OCI-LY3 (cell line): ENCODE measurements around the gene MOB3B.

Source experiments
- H2AFZ ChIP-seq: fragments of 200-600, 300-600 bp; shearing (Covaris generic); 2 replicates; pipeline ENCODE4 v1.6.0; 2014; ENCODE audit warnings: antibody characterized with exemption, low read depth, low read length
- H3K27ac ChIP-seq: fragments of 200-600, 300-600 bp; sonication (generic); 2 replicates; pipeline ENCODE4 v1.5.1; 2014; ENCODE audit warnings: mild to moderate bottlenecking, low read length, moderate library complexity, mixed read lengths
- H3K27me3 ChIP-seq: fragments of 200-600, 300-600 bp; sonication (generic); 2 replicates; pipeline ENCODE4 v1.6.1; 2014; ENCODE audit warnings: low read depth, low read length, mixed read lengths
- H3K36me3 ChIP-seq: fragments of 200-600, 300-600 bp; sonication (generic); replicated peaks from 2 replicates; pipeline ENCODE3; 2014; ENCODE audit warnings: low read depth, low read length, mixed read lengths
- H3K4me1 ChIP-seq: fragments of 300-600, 200-600 bp; sonication (generic); 2 replicates; pipeline ENCODE4 v1.6.1; 2014; ENCODE audit warnings: low read length, mixed read lengths
- H3K4me2 ChIP-seq: fragments of 200-600, 300-600 bp; sonication (generic); 2 replicates; pipeline ENCODE4 v1.6.1; 2014; ENCODE audit warnings: low read length, mixed read lengths
- H3K4me3 ChIP-seq: fragments of 300-600, 200-600 bp; sonication (generic); 2 replicates; pipeline ENCODE4 v1.5.1; 2014; ENCODE audit warnings: antibody characterized with exemption, mild to moderate bottlenecking, low read length, moderate library complexity
- H3K79me2 ChIP-seq: fragments of 300-600, 200-600 bp; shearing (Covaris generic); 2 replicates; pipeline ENCODE4 v1.6.1; 2014; ENCODE audit warnings: mild to moderate bottlenecking, low read length, mixed read lengths
- H3K9ac ChIP-seq: fragments of 300-600, 200-600 bp; shearing (Covaris generic); 2 replicates; pipeline ENCODE4 v1.6.0; 2014; ENCODE audit warnings: mild to moderate bottlenecking, low read length, moderate library complexity
- H3K9me3 ChIP-seq: fragments of 200-600, 300-600 bp; shearing (Covaris generic); 2 replicates; pipeline ENCODE4 v1.6.1; 2014; ENCODE audit warnings: low read length, mixed read lengths; ENCODE audit not compliant: insufficient read depth
- H4K20me1 ChIP-seq: fragments of 200-600, 300-600 bp; sonication (generic); 2 replicates; pipeline ENCODE4 v1.6.1; 2016; ENCODE audit warnings: low read length, mixed read lengths; ENCODE audit not compliant: insufficient read depth
- EZH2phosphoT487 ChIP-seq: fragments of 200-600 bp; shearing (Covaris generic); IDR thresholded peaks from 2 replicates; pipeline ENCODE4 v1.6.1; 2018; ENCODE audit warnings: antibody characterized with exemption, mixed run types, low read depth
- TF ChIP-seq, protein P1 (sequence below): fragments of 200-600, 300-600 bp; sonication (generic); IDR thresholded peaks from 2 replicates; pipeline ENCODE4 v1.5.1; 2014; ENCODE audit warnings: antibody characterized with exemption, low read length, low read depth

MOB3B gene

GRCh38 chr9:27549196-27549755, 19.7 kb upstream of the MOB3B start:
- Histone ChIP-seq H3K36me3 (peaks cover 6% of the 10 kb centered on the region), H2AFZ (no peak overlapping the region)
- TF ChIP-seq, protein P1, sequence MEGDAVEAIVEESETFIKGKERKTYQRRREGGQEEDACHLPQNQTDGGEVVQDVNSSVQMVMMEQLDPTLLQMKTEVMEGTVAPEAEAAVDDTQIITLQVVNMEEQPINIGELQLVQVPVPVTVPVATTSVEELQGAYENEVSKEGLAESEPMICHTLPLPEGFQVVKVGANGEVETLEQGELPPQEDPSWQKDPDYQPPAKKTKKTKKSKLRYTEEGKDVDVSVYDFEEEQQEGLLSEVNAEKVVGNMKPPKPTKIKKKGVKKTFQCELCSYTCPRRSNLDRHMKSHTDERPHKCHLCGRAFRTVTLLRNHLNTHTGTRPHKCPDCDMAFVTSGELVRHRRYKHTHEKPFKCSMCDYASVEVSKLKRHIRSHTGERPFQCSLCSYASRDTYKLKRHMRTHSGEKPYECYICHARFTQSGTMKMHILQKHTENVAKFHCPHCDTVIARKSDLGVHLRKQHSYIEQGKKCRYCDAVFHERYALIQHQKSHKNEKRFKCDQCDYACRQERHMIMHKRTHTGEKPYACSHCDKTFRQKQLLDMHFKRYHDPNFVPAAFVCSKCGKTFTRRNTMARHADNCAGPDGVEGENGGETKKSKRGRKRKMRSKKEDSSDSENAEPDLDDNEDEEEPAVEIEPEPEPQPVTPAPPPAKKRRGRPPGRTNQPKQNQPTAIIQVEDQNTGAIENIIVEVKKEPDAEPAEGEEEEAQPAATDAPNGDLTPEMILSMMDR = no peak
- TF ChIP-seq EZH2phosphoT487 = no peak

DNA sequence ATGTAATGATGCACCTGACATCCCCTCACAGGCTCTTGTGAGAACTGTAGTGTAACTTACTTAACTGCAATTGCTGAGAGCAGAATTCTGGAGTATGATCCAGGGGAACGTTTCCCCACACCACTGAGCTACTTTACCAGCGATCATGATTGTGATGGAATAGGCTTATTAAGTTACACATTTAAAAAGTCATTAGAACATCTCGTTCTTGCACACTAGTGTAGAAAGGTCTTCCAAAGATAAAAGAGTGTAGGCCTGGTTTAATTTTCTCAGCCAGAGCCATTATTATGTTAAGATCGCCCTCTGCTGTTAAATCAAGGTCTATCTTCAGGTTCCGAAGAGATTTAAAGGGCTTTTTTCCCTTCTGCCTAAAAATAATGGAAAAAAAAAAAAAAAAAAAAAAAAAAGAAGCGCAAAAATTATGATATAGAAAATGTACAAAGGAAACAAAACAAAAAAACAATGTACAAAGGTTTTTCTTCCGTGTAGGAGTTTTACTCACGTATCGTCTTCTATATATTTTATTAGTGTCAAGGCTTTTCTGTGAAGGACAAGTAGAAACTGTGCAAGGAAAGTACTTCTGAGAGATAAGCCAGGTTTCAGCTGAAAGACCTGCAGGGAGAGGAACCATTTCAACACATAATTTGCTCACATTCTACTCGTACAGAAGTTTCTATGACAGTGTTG, 18.6 kb upstream of the MOB3B start:
- no peak overlapping the region for H3K9ac ChIP-seq
- H3K4me1 ChIP-seq = no peaks in the 10 kb centered on the region
- H3K4me2 ChIP-seq = no peak overlapping the region
- H3K36me3 ChIP-seq = peaks cover 11% of the 10 kb centered on the region
- H3K27ac ChIP-seq = no peak overlapping the region
- no peak overlapping the region for H3K4me3 ChIP-seq
- H3K27me3 ChIP-seq = no peaks in the 10 kb centered on the region
- H4K20me1 ChIP-seq = no peaks in the 10 kb centered on the region
- no peak for TF ChIP-seq EZH2phosphoT487
- TF ChIP-seq, protein P1 = peak; percentile 44
- H2AFZ ChIP-seq = no peak overlapping the region
- H3K9me3 ChIP-seq = no peaks in the 10 kb centered on the region
- no peaks in the 10 kb centered on the region for H3K79me2 ChIP-seq

More at GRCh38 chr9:27549196-27549755, 19.7 kb upstream of the MOB3B start:
- H3K4me1 ChIP-seq = no peaks in the 10 kb centered on the region
- no peak overlapping the region for H3K27ac ChIP-seq
- no peak overlapping the region for H3K4me3 ChIP-seq
- no peaks in the 10 kb centered on the region for H3K9me3 ChIP-seq
- H3K4me2 ChIP-seq = no peak overlapping the region
- H3K79me2 ChIP-seq = no peaks in the 10 kb centered on the region
- H3K9ac ChIP-seq = no peak overlapping the region
- H4K20me1 ChIP-seq = no peaks in the 10 kb centered on the region
- no peaks in the 10 kb centered on the region for H3K27me3 ChIP-seq

DNA sequence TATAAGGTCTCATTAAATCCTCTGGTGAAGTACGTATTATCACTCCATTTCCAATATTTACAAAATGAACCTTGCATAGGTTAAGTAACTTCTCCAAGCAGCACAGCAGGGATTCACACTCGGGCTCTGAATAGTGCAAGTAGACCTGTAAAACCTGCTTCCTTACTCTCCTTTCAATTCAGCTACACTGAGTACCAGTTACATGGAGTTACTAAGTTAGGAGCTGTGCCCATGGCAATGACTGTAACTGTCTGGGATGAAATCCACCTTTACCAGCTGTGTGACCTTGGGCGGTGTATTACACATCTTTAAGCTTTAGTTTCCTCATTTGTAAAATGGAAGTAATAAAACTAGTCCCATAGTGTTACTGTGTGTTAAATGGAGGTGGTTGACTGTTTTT, 15.9 kb upstream of the MOB3B start:
- Histone ChIP-seq H3K79me2 (no peaks in the 10 kb centered on the region), H4K20me1 (no peaks in the 10 kb centered on the region), H3K9ac (no peak overlapping the region), H3K36me3 (peaks cover 11% of the 10 kb centered on the region), H3K4me3 (no peak overlapping the region), H3K4me1 (no peaks in the 10 kb centered on the region), H3K4me2 (no peak overlapping the region), H3K9me3 (no peaks in the 10 kb centered on the region), H2AFZ (no peak overlapping the region), H3K27me3 (no peaks in the 10 kb centered on the region), H3K27ac (no peak overlapping the region)
- TF ChIP-seq, protein P1 = no peak
- TF ChIP-seq EZH2phosphoT487 = no peak

- Histone ChIP-seq H3K79me2 (no peaks in the 10 kb centered on the region), H3K27me3 (no peaks in the 10 kb centered on the region), H3K36me3 (peaks cover 11% of the 10 kb centered on the region), H3K4me2 (no peak overlapping the region), H3K9ac (no peak overlapping the region), H3K9me3 (no peaks in the 10 kb centered on the region), H3K4me1 (no peaks in the 10 kb centered on the region), H2AFZ (no peak overlapping the region), H3K4me3 (no peak overlapping the region), H4K20me1 (no peaks in the 10 kb centered on the region), H3K27ac (no peak overlapping the region)
- TF ChIP-seq EZH2phosphoT487 = no peak
- TF ChIP-seq, protein P1 = no peak
Observed at GRCh38 chr9:27542508-27542907, 12.9 kb upstream of the MOB3B start.
